ENCODE results near the gene SEPTIN1. TPM values are rescaled to one million over a fixed set of nuclear protein-coding genes. Genes with fewer than 3 reads are reported as not detected.
A peak's percentile ranks its signal among the peaks of the same experiment; 100 is the strongest.

Gene SEPTIN1
- total and polyA plus RNA-seq, 2 of the 13 experiments (the other 11 are each of a cell fraction or from before 2014, with no cell fraction given), result 0.18 to 0.67 TPM

GRCh38 chr16:30381291-30382041, 895 bp downstream of the SEPTIN1 start (continued):
- peak; percentile 44; the same call in 1 of the 2 replicates for TF ChIP-seq MYC (CRISPR knock-in tag; IDR thresholded peaks at IDR 0.05; ENCODE audit: borderline replicate concordance)
- peak; percentile 69 for TF ChIP-seq FOSL2 (CRISPR knock-in tag; IDR thresholded peaks at IDR 0.05)
- no peak for TF ChIP-seq SP140L (CRISPR knock-in tag; IDR thresholded peaks at IDR 0.05; ENCODE audit: borderline replicate concordance)
- TF ChIP-seq HNF4A (CRISPR knock-in tag; IDR thresholded peaks at IDR 0.05), result peak; percentile 69
- no peak for TF ChIP-seq KLF13 (CRISPR knock-in tag; IDR thresholded peaks at IDR 0.05)
- TF ChIP-seq NFIB (CRISPR knock-in tag; IDR thresholded peaks at IDR 0.05; ENCODE audit: borderline replicate concordance), result no peak
- TF ChIP-seq SNAPC4 (CRISPR knock-in tag; IDR thresholded peaks at IDR 0.05), result no peak
- no peak for TF ChIP-seq SALL2 (CRISPR knock-in tag; IDR thresholded peaks at IDR 0.05)
- TF ChIP-seq ADNP (CRISPR knock-in tag; IDR thresholded peaks at IDR 0.05), result no peak
- TF ChIP-seq ZNF451 (CRISPR knock-in tag; IDR thresholded peaks at IDR 0.05), result no peak
- TF ChIP-seq NFATC3 (CRISPR knock-in tag; IDR thresholded peaks at IDR 0.05), result no peak
- TF ChIP-seq MZF1 (CRISPR knock-in tag; IDR thresholded peaks at IDR 0.05; ENCODE audit: borderline replicate concordance), result no peak
- no peak for TF ChIP-seq DMTF1 (CRISPR knock-in tag; IDR thresholded peaks at IDR 0.05)
- TF ChIP-seq ZBTB38 (CRISPR knock-in tag; IDR thresholded peaks at IDR 0.05), result no peak
- no peak for TF ChIP-seq ZNF878 (CRISPR knock-in tag; IDR thresholded peaks at IDR 0.05)
- peak; percentile 52 to 77; a peak in 3 of 4 replicates for TF ChIP-seq NR2F1 (CRISPR knock-in tag; IDR thresholded peaks at IDR 0.05)
- no peak for TF ChIP-seq HNRNPUL1 (IDR thresholded peaks at IDR 0.05; ENCODE audit: low read depth, low read length)
- no peak for TF ChIP-seq ZNF12 (CRISPR knock-in tag; IDR thresholded peaks at IDR 0.05)
- no peak for TF ChIP-seq ZNF343 (CRISPR knock-in tag; IDR thresholded peaks at IDR 0.05)
- TF ChIP-seq XRCC5 (optimal IDR thresholded peaks at IDR 0.05; ENCODE audit: low read length), result no peak
- TF ChIP-seq ATF3 (CRISPR knock-in tag; IDR thresholded peaks at IDR 0.05), result 0 out of 2 replicates have a peak, but pooled peaks have one; percentile 6
- no peak for TF ChIP-seq HNRNPL (IDR thresholded peaks at IDR 0.05; ENCODE audit: low read depth, low read length)
- no peak for TF ChIP-seq MBNL3 (CRISPR knock-in tag; conservative IDR thresholded peaks at IDR 0.05)
